NCI-H146 treated with DMSO at 0.1 percent for 48 hours (cell line): ENCODE results near the gene CSF2RB.
A peak's percentile ranks its signal among the peaks of the same experiment; 100 is the strongest.
"Not testable (repeated sequence)": the region's sequence is repeated elsewhere in the genome, so short reads cannot be mapped to it uniquely, and the experiment has no call there.

Experiments
- DNase-seq: peaks from one replicate; lab custom pipeline; 2025; ENCODE audit not compliant: unreplicated experiment; lab: John Stamatoyannopoulos, UW

CSF2RB gene

DNA sequence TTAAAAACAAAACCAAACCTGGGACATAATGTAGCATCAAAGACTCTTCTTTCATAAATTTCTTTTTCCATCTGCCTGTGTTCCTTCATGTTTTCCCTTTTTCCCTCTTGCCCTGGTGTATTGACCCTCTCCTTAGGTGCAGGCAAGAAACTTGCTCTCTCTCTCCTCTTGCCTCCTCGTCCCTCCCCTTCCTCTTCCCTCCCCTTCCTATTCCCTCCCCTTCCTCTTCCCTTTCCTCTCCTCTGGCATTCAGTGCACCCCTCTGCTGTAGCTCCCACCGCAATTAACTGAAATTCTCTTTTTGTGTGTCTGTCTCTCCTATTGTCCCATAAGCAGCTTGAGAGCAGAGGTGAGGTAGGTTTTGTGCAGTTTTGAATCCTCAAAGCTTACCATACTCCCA is 49.9 kb downstream of the CSF2RB start:
- DNase-seq: no peak

DNA sequence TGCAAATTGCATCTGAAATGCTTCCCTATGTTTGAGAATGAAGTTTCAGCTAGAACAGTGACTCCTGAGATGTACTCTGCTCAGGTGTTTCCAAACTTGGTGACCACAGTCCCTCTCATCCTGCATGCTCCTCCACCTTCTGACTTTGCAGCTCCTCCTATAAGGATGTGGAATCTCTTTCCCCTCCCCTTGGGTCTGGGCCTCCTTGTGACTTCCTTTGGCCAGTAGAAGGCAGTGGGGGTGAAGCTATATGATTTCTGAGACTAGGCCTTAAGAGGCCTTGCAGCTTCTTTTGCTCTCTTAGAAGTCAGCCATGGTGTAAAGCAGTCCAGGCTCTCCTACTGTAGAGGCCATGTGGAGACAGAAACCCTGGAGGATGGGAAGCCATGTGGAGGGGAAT is 50.7 kb downstream of the CSF2RB start:
- DNase-seq: no peak

DNA sequence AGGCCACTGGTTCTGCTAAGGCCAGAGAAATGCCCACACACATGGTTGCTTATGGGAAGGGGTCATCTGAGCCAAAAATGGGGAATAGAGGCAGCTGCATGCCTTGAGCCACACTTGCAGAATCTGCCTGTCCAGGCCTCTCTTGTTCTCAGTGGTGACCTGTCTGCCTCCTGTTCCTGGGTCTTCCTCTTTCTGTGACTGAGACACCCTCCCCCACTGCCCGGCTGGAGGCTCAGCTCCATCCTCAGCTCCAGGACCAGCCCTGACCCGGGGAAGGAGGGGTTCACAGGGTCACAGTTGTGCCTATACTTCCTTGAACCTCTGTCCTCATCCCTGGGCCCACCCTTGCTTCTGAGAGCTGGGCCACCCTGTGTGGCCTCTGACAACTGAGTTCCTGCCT is 52.3 kb downstream of the CSF2RB start:
- DNase-seq: no peak

DNA sequence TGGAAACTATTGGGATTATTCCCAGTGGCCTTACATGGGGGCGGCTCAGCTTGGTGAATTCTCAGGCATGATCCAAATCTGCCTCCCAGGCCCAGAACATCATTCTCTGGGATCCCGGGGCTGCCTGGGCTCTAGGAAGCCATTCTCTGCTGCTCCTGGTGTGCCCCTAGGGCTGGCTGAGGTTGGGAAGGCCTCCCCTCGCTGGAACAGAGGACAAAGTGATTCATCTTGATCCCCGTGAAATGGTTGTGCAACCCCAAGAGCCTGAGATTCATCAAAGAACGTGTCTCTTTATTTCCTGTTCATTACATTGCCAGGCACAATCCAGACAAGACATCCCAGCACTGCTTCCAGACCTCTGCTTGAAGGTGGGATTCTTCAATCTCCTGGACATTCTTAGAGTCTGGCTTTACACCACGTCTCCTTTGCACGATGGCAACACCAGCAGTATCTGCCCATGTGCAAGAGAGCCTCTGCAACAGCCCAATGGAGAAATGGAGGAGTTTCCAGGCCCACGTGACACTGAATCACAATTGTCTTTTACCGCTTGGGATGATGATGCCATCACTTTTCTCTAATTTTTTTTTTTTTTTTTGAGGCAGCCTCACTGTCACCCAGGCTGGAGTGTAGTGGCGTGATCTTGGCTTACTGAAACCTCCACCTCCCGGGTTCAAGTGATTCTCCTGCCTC is 53.6 kb downstream of the CSF2RB start:
- no peak for DNase-seq

DNA sequence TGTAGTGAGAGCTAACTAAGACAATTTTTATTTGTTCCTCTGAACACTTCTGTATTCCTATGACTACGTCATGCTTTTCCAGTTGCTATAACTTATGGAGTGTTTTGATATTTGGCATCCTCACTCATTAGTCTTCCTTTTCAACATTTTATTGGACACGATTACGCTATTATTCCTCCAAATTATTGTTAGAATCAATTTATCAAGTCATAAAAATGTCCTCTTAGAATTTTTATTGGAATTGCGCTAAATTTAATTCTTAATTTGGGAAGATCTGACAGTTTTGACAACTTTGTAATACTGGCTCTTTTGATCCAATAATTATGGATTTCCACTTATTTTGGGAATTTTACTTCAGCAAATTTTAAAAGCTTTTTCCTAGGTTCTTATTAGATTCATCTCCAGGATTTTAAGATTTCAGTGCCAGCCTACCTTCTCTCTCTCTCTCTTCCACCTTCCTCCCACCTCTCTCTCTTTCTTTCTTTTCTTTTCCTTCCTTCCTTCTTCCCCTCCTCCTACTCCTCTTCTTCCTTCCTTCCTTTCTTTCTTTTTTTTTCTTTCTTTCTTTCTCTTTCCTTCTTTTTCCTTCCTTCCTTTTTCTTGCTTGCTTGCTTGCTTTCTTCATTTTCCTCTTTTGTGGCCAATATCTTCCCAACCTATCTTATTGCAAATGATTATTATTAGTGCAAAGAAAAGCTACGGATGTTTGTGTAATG is 55.0 kb downstream of the CSF2RB start:
- no peak for DNase-seq

DNA sequence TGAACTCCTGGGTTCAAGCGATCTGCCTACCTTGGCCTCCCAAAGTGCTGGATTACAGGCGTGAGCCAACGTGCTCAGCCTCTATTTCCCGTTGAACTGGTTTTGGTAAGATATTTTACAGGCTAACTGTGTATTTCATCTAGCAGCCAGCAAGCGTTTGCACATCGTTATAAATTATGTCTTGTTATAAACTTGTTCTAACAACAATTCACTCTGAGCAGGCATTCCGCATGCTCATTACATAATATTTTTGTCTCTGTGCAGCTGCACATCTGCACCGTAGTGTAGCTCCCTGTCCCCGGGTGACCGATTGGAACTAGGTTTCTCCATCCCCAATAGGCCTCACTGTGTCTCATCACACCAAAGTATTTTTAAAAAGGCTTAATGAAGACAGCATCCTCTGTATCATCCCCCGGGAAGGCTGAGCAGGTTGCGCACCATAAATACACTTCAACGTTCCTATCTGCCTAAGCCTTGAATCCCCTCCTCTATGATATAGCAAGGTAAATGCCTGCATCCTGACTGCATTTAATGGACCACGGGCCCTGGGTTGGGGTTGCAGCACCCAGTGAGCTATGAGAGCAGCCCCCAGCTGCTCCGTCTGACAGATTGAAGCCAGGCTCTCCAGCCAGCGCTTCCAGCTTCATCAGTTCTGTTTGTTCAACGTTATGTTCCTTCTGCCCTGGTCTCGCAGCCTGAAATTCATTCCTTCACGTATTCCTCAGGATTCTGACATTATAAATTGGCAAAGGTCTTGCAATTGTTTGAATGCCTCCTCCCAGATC is 58.1 kb downstream of the CSF2RB start:
- DNase-seq: no peak

DNA sequence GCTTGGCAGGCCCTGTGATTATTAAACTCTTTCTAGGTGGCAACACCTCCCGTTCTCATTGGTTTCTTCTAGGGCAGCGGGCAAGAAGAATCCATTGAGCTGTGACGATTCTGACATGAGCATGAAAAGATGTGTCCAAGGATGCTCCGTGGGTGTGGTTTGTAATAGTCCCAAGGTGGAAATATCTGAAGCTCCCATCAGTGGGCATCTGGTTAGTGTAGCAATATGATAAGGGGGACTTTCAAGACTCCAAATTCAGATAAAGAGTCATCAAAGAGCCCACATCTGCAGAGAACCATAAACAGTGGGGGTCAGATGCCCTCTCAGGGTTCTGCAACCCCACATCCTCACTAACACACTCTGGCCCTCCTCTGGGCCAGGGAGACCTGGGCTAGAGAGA is 63.2 kb downstream of the CSF2RB start:
- no peak for DNase-seq

DNA sequence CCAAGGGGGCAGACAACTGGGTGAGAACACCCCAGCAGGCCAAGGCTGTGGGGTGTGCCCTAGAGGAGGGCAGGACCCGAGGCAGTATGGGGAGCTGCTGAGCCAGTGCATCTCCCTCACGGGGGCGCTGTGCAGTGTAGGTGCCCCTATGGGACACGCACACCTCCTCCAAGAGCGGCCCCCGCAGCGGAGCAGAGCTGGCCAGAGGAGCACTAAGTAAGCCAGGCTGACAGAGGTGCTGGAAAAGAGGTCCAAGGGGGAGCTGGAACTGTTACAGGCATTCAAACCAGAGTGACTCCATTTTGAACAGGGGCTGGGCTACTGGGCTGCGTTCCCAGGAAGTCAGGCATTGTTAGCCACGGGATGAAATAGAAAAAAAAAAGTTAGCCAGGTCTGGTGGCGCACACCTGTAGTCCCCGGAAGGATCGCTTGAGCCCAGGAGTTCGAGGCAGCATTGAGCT is 64.0 kb downstream of the CSF2RB start:
- no peak for DNase-seq

DNA sequence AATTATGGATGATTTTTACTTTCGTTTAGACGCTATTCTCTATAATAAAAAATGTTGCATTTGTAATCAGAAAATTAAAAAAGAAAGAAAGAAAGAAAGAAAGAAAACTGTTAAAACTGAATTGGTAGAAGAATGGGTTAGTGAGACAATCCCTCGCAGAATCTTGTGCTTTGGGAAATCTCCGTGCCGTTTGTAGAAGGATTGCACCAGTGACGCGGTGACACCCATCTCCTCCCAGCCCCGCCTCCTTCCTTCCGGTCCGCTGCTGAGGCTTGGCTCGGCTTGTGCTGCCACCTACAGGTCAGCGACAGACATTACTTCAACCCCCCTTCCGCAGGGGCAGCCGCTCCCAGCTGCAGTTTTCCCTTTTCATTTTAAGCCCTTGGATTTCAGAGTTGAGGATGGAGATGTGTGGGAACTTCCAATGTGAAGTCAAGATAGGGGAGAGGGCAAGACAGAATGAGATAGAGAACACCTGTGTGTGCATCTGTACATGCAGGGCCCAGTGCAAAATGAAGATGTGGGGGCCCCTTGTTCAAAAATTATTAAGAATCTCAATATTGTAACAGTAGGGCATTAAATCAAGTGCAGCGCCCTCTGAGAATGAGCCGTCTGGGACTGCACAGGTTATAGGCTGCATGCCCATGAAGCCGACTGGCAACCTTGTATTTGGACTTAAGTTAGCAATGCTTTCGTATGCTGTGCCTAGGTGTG is 64.7 kb downstream of the CSF2RB start:
- peak; percentile 51 for DNase-seq

DNA sequence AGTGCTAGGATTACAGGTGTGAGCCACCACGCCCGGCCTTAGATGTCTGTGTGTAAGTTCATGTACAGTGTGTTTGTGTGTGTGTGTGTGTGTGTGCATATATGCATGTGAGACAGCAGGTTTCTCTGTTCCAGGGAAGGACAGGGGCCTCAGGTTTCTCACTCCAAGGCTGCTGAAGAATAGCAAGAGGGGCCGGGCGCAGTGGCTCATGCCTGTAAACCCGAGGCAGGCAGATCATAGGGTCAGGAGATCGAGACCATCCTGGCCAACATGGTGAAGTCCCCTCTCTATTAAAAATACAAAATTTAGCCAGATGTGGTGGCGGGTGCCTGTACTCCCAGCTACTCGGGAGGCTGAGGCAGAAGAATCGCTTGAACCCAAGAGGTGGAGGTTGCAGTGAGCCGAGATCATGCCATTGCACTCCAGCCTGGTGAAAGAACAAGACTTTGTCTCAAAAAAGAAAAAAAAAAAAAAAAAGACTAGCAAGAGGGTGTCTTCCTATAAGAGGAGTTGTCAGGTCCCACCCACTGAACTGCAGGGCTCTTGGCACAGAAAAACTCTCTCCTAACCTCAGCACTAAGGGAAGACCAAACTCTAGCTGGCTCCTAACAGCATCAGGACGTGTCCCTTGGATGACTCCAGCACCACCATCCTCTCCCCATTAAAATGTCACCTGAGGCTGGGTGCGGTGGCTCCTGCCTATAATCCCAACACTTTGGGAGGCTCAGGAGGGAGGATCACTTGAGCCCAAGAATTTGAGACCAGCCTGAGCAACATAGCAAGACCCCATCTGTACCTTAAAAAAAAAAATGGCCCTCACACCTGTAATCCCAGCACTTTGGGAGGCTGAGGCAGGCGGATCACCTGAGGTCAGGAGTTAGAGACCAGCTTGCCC is 65.8 kb downstream of the CSF2RB start:
- DNase-seq: no peak

DNA sequence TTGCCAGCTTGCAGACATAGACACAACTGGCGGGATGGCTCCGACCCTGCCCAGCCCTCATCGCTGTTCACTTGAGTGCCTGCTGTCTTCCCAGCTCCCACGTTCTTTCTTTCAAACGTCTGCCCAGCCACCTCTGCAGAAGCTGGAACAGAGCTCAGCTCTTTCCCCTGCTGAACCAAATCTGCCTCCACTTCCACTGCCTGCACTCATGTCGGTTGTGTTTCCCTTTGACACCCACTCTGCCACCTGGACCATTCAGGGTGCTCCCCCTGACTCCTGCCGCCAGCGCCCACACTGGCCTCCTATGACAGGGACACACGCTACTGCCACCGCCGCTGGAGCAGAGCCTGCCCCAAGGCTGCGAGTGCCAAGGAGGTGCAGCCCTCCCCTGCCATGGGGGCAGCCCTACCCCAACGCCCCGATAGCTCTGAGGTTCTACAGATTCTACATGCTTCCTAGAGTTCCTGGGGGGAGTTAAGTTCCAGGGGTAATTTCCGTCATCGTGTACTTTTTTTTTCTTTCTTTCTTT is 67.9 kb downstream of the CSF2RB start:
- DNase-seq: no peak

DNA sequence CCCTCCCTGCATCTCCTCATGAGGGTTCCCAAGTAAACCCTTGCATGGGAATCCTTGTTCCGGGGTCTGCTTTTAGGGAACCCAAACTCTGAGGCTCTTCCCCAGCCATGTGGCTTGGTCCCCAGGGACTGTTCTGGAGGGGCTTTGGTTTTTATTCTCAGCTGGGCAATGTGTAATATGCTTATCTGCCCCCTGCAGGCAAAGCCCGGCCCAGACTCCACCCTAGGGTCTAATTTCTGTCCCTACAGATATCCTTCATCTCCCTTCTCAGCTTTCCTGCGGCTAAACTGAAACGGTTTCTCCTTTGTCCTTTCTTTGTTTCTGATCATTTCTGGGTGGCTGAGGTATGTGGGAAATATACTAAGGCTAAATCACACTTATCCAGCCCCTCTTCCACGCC is 68.7 kb downstream of the CSF2RB start:
- no peak for DNase-seq

DNA sequence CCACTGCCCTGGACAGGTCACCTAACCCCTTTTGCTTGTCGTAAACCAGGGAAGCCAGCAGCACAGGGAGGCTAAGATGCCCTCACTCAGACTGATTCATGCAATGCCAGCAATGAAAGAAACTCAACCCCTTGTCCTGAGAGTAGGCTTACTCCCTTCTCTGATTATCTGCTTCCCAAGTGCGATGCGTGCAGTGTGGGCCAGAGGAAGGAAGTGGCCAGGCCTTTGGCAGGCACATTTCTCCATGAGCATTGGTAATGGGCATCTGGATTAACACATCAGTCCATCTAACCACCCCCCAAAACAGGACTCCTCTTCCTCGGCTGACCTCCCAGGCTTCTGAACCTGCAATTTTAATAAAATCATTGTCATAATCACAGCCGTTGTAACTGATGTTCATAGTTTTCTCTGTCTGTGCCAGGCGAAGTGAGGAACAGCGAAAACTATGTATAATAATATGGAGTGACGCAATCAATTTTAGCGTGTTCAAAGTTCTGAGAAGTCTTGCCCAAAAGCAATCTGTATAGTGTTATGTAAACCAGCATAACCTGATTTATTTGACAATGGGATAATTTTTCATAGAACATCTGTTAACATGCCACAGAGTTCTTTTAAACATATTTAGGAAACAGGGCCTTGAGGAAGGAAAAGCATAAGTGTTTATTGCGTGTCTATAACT is 71.9 kb downstream of the CSF2RB start:
- DNase-seq: no peak

DNA sequence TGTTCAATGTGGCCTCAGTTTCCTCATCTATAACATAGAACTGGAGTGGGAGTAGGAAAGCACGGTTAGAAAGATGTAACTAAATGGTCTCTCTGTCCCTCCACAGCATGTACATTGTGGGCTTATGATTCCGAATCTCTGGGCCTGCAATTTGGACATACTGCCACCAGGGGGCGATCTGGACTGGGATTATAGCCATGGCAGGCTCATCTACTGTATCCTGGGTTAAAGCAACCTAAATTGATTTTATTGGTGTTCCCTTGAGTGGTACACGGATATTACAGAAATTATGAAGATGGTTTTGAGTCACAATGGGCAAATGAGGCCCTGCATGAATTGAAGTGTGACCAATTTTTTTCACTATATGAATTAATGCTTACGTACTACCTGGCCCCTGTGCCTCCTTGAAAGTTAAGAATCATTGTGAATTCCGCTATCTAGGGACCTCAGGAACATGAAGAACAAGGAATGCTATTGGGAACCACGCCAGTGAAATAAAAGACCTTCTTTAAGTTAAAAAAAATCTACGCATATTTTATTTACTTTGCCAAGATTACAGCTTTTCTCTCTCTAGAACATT is 72.9 kb downstream of the CSF2RB start:
- no peak for DNase-seq

DNA sequence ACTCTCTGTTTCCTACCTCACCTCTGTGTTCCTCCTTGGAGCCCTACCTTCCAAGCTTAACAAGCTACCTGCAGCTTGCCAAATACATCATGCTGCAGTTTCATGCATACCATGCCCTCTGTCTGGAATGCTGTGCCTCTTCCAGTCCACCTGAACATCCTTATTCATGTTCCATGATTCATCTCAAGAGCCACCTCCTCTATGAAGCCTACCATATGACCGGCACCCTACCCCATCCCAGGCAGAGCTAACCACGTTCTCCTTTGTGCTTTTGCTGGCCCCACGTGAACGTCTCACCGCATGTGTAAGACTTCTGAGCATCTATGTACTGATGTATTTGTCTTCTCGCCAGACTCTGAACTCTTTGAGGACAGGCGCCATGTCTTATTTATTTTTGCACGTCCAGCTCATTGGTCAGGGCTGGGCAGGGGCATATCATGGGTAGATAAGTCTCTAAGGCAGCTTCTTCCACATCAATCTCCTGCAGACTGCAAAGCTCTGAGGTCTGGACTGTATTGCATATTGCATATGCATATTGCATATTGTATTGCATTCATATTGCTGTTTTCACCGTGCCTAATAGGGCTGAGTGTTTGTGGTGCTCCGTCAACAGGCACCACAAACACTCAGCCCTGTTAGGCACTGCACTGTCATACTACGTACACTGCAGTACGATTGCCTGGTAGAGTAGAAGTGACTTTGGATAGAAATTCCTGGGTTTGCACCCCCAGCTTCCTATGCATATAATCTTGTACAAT is 74.8 kb downstream of the CSF2RB start:
- no peak for DNase-seq

DNA sequence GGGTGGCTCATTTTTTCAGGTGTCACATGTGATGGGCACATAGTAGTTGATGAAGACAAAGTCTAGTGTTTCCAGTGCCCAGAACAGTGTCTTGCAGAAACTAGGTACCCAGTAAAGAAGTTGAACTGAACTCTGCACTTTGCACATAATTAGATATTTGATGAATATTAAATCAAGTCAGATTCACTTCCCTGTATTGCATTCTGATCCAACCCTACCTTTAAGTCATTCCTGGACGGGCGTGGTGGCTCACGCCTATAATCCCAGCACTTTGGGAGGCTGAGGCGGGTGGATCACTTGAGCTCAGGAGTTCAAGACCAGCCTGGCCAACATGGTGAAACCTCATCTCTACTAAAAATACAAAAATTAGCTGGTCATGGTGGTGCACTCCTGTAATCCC is 75.6 kb downstream of the CSF2RB start:
- not testable (repeated sequence) for DNase-seq
